ENCODE data around the gene DOCK6. TPM values are rescaled to one million over a fixed set of nuclear protein-coding genes. Genes with fewer than 3 reads are reported as not detected.

The DOCK6 gene
- total RNA-seq (10 to 100 TPM; 21.6 to 57.8 (median 39.5) TPM), polyA plus RNA-seq (10 to 100 TPM; 25.6 to 36.0 TPM)
- long read RNA-seq, donor 1, partial matches to known transcripts: 9 of 31 reads
- long read RNA-seq, donor 1, other reads (novel, unspliced or antisense): 20 of 31 reads
- long read RNA-seq, donor 2, partial matches to known transcripts: 14 of 34 reads
- long read RNA-seq, donor 2, other reads (novel, unspliced or antisense): 19 of 34 reads
- long read RNA-seq, donor 3, partial matches to known transcripts: 7 of 16 reads
- long read RNA-seq, donor 3, other reads (novel, unspliced or antisense): 9 of 16 reads

- no peaks in the 10 kb centered on the region for H3K9me3 ChIP-seq
- H3K27me3 ChIP-seq: peaks cover 0 to 10% (median 0%) of the 10 kb centered on the region in 9 donors
- ATAC-seq (peak in 3 of 4 donors; percentile 23 to 64 (median 62)), DNase-seq (peak in 3 of 5 donors; percentile 51 to 58 (median 55))
- H3K36me3 ChIP-seq: no peaks in the 10 kb centered on the region
- peak within 1 kb of the TSS; percentile 67 to 98 (median 90) for H3K4me3 ChIP-seq
- intact Hi-C loops (cut with DNase I): no loop called here
- peaks cover 0 to 25% (median 16%) of the 10 kb centered on the region in 12 donors for H3K4me1 ChIP-seq
- peak within 1 kb of the TSS; percentile 78 to 98 (median 94) for H3K27ac ChIP-seq
- 1 to 4% (median 2%) methylated on average over 8 to 91 of the region's 91 CpGs for WGBS, 4 donors
- TF ChIP-seq CTCF (IDR thresholded peaks at IDR 0.05) (peak; percentile 8 to 70 (median 42)), POLR2A (IDR thresholded peaks at IDR 0.05) (no peak)
Measured at GRCh38 chr19:11261971-11262839, at the start of gene DOCK6. TSS of gene DOCK6 (minus strand) at chr19:11262524. CDS start at chr19:11262440, 84 bp downstream.

- TF ChIP-seq CTCF (IDR thresholded peaks at IDR 0.05) (no peak), POLR2A (IDR thresholded peaks at IDR 0.05) (no peak)
- DNase-seq: no peak
- no peaks in the 10 kb centered on the region for H3K36me3 ChIP-seq
- no peaks in the 10 kb centered on the region for H3K27me3 ChIP-seq
- no peak overlapping the region for H3K27ac ChIP-seq
- 79 to 85% (median 81%) methylated on average over 9 of the region's 9 CpGs for WGBS, 4 donors
- no peak overlapping the region for H3K4me3 ChIP-seq
- no peaks in the 10 kb centered on the region for H3K4me1 ChIP-seq
- ATAC-seq: no peak
- intact Hi-C loops (cut with DNase I): no loop called here
- no peaks in the 10 kb centered on the region for H3K9me3 ChIP-seq
Measured at GRCh38 chr19:11306337-11306736, 44.0 kb upstream of the DOCK6 start.

GRCh38 chr19:11304936-11305335, 42.6 kb upstream of the DOCK6 start:
- Histone ChIP-seq H3K4me1 (no peaks in the 10 kb centered on the region), H3K36me3 (no peaks in the 10 kb centered on the region), H3K4me3 (no peak overlapping the region), H3K9me3 (no peaks in the 10 kb centered on the region), H3K27ac (no peak overlapping the region), H3K27me3 (no peaks in the 10 kb centered on the region)
- ATAC-seq (no peak), DNase-seq (no peak)
- 84 to 96% (median 92%) methylated on average over 5 of the region's 5 CpGs for WGBS, 4 donors
- intact Hi-C loops (cut with DNase I): loop anchor here in 1 of 10 donors (5.0 kb wide), 1 partner anchor 32 kb away; the partner anchor contains the start of gene RAB3D
- TF ChIP-seq POLR2A (IDR thresholded peaks at IDR 0.05): no peak
- no peak for TF ChIP-seq CTCF (IDR thresholded peaks at IDR 0.05)

GRCh38 chr19:11300811-11301120, 38.4 kb upstream of the DOCK6 start:
- WGBS, 4 donors: 78 to 87% (median 85%) methylated on average over 11 of the region's 11 CpGs
- Histone ChIP-seq H3K36me3 (no peaks in the 10 kb centered on the region), H3K9me3 (no peaks in the 10 kb centered on the region), H3K27me3 (no peaks in the 10 kb centered on the region), H3K4me1 (peaks cover 0 to 14% (median 0%) of the 10 kb centered on the region in 12 donors), H3K27ac (no peak overlapping the region), H3K4me3 (no peak overlapping the region)
- TF ChIP-seq CTCF (IDR thresholded peaks at IDR 0.05) (no peak), POLR2A (IDR thresholded peaks at IDR 0.05) (no peak)
- intact Hi-C loops (cut with DNase I): loop anchor here in 1 of 10 donors (5.0 kb wide), 1 partner anchor 37 kb away; the partner anchor contains the start of gene RAB3D
- no peak for ATAC-seq
- DNase-seq: no peak
